ENCODE measurements around the gene PLXND1.

DNA sequence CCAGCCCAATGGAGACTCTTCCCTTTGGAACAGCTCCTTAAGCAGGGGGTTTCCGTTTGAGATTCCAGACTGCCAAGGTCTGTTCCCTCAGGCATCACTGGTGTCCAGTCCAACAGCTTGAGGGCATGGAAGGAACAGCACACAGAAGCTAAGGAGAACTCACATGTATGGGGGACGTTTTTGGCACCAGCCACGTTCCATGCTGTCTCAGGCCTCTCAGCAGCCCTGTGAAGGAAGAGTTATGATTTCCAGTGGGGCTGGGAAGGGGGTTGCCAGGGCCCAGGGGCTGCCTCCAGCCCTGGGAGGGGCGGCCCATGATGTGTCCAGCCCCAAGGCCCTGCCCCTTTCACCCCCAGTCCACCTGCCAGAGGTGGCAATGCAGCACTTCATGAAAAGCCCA is 85.5 kb downstream of the PLXND1 start:
- TF ChIP-seq SUZ12 (IDR thresholded peaks at IDR 0.05; ENCODE audit: extremely low read depth, insufficient read depth, insufficient read length) (no peak), YY1 (IDR thresholded peaks at IDR 0.05; ENCODE audit: insufficient read depth, insufficient read length) (no peak), ZNF274 (IDR thresholded peaks at IDR 0.05; ENCODE audit: low read depth, low read length) (no peak)

All from NT2/D1 (cell line).